ENCODE data around the gene LRRC51.

GRCh38 chr11:72114570-72114969 is 33.9 kb downstream of the LRRC51 start:
- TF ChIP-seq CTCF (IDR thresholded peaks at IDR 0.05) = no peak
- no peak for TF ChIP-seq EZH2 (IDR thresholded peaks at IDR 0.05; ENCODE audit: borderline replicate concordance, insufficient read depth, low read depth, low read length, poor library complexity, severe bottlenecking)
